Left hindlimb (tissue), 1 donor: ENCODE measurements around the gene ZMYM2.
"Not testable (repeated sequence)": the region's sequence is repeated elsewhere in the genome, so short reads cannot be mapped to it uniquely, and the experiment has no call there.

Experiments
- DNase-seq: peaks from one replicate; pipeline ENCODE4 v3.0.0-alpha.2; 2018

ZMYM2 gene

GRCh38 chr13:19984430-19985218, 26.1 kb downstream of the ZMYM2 start:
- DNase-seq: no peak

- no peak for DNase-seq
Measured at GRCh38 chr13:19985219-19985556, 26.7 kb downstream of the ZMYM2 start.

- DNase-seq: no peak
Measured at GRCh38 chr13:19991531-19991930, 33.0 kb downstream of the ZMYM2 start.

- DNase-seq: no peak
Measured at GRCh38 chr13:19993024-19993423, 34.5 kb downstream of the ZMYM2 start.

GRCh38 chr13:19998960-19999359, 40.4 kb downstream of the ZMYM2 start:
- no peak for DNase-seq

GRCh38 chr13:20000062-20000552, 41.6 kb downstream of the ZMYM2 start:
- no peak for DNase-seq

GRCh38 chr13:20001366-20002190, 43.1 kb downstream of the ZMYM2 start:
- DNase-seq: no peak

GRCh38 chr13:20002787-20003186, 44.3 kb downstream of the ZMYM2 start:
- DNase-seq: no peak

- no peak for DNase-seq
Measured at GRCh38 chr13:20006206-20006605, 47.7 kb downstream of the ZMYM2 start.

GRCh38 chr13:20015763-20016162, 57.2 kb downstream of the ZMYM2 start:
- no peak for DNase-seq

- DNase-seq: no peak
Measured at GRCh38 chr13:20016649-20017364, 58.3 kb downstream of the ZMYM2 start.

- no peak for DNase-seq
Measured at GRCh38 chr13:20017365-20017711, 58.8 kb downstream of the ZMYM2 start.

- no peak for DNase-seq
Measured at GRCh38 chr13:20019043-20019442, 60.5 kb downstream of the ZMYM2 start.

GRCh38 chr13:20024702-20025101, 66.2 kb downstream of the ZMYM2 start:
- no peak for DNase-seq

GRCh38 chr13:20028953-20029352, 70.4 kb downstream of the ZMYM2 start:
- DNase-seq: no peak

GRCh38 chr13:20033486-20033885, 75.0 kb downstream of the ZMYM2 start:
- DNase-seq: no peak

- no peak for DNase-seq
Measured at GRCh38 chr13:20035130-20035529, 76.6 kb downstream of the ZMYM2 start.

GRCh38 chr13:20037908-20038307, 79.4 kb downstream of the ZMYM2 start:
- no peak for DNase-seq

GRCh38 chr13:20042603-20043002, 84.1 kb downstream of the ZMYM2 start:
- DNase-seq: not testable (repeated sequence)

- no peak for DNase-seq
Measured at GRCh38 chr13:20043207-20043925, 84.8 kb downstream of the ZMYM2 start.

- no peak for DNase-seq
Measured at GRCh38 chr13:20044086-20044485, 85.6 kb downstream of the ZMYM2 start.

GRCh38 chr13:20045950-20046548, 87.5 kb downstream of the ZMYM2 start:
- DNase-seq: no peak
